Measurements from ENCODE around the gene OXSR1. TPM values are rescaled to one million over a fixed set of nuclear protein-coding genes. Genes with fewer than 3 reads are reported as not detected.
A peak's percentile ranks its signal among the peaks of the same experiment; 100 is the strongest.

The OXSR1 gene
- total and polyA plus RNA-seq, 12 donors, result 13.7 to 38.4 (median 31.2) TPM

DNA sequence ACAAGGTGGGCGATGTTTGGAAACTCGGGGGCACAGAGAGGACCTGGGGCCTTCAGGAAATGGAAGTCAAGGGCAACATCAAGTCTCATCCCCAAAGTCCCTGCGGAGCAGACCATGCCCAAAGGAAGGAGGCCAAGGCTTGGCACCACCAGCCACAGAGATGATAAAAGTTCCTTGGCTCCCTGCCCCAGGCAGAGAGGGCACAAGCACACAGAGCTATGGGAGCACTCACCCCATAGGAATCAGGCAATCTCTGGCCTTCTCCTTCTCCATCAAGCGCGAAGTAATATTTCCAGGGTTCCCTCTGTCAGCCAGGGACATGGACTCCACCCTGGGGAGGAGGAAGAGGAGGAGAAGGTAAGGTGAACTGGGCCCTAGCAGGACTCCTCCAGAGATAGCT lies 36.3 kb upstream of the OXSR1 start:
- Histone ChIP-seq H3K27ac (peak overlapping the region in 7 of 10 donors; percentile 3 to 63 (median 46)), H3K36me3 (peaks cover 0 to 100% (median 77%) of the 10 kb centered on the region in 9 donors), H3K9me3 (no peaks in the 10 kb centered on the region), H3K27me3 (no peaks in the 10 kb centered on the region), H3K4me1 (peaks cover 0 to 53% (median 25%) of the 10 kb centered on the region in 9 donors), H3K4me3 (no peak overlapping the region)
- intact Hi-C loops (cut with DNase I), result loop anchor here in 1 of 10 donors (10.0 kb wide), 1 partner anchor 346 kb away; no protein-coding TSS in a partner anchor
- WGBS, 2 donors, result 78 to 84% methylated on average over 5 of the region's 5 CpGs
- TF ChIP-seq, protein P1, sequence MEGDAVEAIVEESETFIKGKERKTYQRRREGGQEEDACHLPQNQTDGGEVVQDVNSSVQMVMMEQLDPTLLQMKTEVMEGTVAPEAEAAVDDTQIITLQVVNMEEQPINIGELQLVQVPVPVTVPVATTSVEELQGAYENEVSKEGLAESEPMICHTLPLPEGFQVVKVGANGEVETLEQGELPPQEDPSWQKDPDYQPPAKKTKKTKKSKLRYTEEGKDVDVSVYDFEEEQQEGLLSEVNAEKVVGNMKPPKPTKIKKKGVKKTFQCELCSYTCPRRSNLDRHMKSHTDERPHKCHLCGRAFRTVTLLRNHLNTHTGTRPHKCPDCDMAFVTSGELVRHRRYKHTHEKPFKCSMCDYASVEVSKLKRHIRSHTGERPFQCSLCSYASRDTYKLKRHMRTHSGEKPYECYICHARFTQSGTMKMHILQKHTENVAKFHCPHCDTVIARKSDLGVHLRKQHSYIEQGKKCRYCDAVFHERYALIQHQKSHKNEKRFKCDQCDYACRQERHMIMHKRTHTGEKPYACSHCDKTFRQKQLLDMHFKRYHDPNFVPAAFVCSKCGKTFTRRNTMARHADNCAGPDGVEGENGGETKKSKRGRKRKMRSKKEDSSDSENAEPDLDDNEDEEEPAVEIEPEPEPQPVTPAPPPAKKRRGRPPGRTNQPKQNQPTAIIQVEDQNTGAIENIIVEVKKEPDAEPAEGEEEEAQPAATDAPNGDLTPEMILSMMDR (IDR thresholded peaks at IDR 0.05), result no peak
- ATAC-seq (peak in 7 of 8 donors; percentile 9 to 65 (median 57)), DNase-seq (peak in 1 of 2 donors; percentile 30)

DNA sequence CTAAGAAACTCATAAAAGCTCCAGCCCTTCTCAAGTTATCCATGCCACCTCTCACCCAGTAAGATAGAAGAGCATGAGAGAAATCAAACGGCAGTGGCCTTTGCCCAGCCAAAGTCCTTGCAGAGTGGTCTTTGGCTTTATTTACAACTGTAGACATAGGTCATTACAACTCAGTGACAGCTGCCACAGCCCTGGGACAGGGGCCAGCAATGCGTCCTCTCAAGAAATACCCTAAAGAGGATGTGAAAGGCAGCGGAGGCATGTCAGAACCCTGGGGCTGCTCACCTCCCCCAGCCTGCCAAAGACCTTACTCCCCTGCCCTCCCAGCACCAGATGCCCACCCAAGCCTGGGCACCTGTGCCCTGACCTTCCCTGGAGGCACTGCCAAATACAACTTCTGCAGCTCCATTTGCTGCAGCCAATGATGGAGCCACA lies 34.7 kb upstream of the OXSR1 start:
- ATAC-seq, result peak in 6 of 8 donors; percentile 10 to 42 (median 32)
- intact Hi-C loops (cut with DNase I), result loop anchor here in 6 of 10 donors (10.0 kb wide), 4 partner anchors 114 to 354 kb away; partner anchors contain the start of genes ACVR2B (in 2 of the 6) and XYLB (in 2 of the 6)
- TF ChIP-seq, protein P1 (IDR thresholded peaks at IDR 0.05), result no peak
- no peak for DNase-seq
- H3K4me1 ChIP-seq, result peaks cover 0 to 68% (median 39%) of the 10 kb centered on the region in 9 donors
- H3K36me3 ChIP-seq, result peaks cover 0 to 100% (median 76%) of the 10 kb centered on the region in 9 donors
- H3K9me3 ChIP-seq, result no peaks in the 10 kb centered on the region
- H3K27me3 ChIP-seq, result no peaks in the 10 kb centered on the region
- 39 to 58% methylated on average over 3 of the region's 3 CpGs for WGBS, 2 donors
- no peak overlapping the region for H3K4me3 ChIP-seq
- peak overlapping the region in 6 of 10 donors; percentile 15 to 62 (median 42) for H3K27ac ChIP-seq

DNA sequence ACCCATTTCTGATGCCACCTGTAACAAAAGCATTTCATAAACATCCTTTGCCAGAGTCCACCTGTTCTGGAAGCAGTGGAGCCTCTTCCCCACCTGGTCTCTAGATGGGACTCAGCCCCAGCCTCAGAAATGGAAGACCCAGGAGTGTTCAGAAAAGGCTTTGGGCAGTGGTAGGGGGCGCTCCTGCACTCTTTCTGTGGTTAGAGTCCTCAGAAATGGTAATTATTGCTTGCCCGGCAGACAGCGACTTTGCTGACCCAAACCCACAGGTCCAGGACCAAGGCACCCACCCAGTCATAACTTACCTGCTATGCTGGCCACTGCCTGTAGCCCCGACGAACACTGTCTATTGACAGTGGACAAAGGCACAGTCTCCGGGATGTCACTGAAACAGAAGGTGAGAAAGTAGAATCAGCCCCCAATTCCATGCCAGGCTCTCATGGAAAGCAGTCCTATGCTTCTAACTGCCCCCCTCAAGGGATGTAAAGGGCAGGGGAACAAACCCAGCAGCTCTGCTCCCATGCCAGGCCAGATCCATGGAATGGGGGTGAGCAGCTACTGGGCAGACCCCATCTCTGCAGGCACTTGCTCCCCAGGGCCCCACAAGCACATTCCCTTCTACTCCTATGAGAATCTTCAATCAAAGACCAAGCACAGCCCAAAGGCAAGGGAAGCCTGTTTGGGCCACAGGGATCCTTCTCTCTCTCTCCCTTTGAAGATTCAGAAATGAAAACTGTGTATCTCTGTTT lies 33.5 kb upstream of the OXSR1 start:
- TF ChIP-seq, protein P1 (IDR thresholded peaks at IDR 0.05), result peak in 4 of 9 donors; percentile 16 to 42 (median 36)
- Histone ChIP-seq H3K36me3 (peaks cover 0 to 89% (median 64%) of the 10 kb centered on the region in 9 donors), H3K27ac (peak overlapping the region in 3 of 10 donors; percentile 10 to 62 (median 20)), H3K4me3 (no peak overlapping the region), H3K9me3 (no peaks in the 10 kb centered on the region), H3K27me3 (no peaks in the 10 kb centered on the region), H3K4me1 (peaks cover 0 to 75% (median 46%) of the 10 kb centered on the region in 9 donors)
- ATAC-seq, result no peak
- no peak for DNase-seq
- WGBS, 2 donors, result 68 to 71% methylated on average over 6 of the region's 6 CpGs
- intact Hi-C loops (cut with DNase I), result loop anchor here in 6 of 10 donors (10.0 kb wide), 4 partner anchors 113 to 353 kb away; partner anchors contain the start of genes ACVR2B (in 2 of the 6) and XYLB (in 2 of the 6)

DNA sequence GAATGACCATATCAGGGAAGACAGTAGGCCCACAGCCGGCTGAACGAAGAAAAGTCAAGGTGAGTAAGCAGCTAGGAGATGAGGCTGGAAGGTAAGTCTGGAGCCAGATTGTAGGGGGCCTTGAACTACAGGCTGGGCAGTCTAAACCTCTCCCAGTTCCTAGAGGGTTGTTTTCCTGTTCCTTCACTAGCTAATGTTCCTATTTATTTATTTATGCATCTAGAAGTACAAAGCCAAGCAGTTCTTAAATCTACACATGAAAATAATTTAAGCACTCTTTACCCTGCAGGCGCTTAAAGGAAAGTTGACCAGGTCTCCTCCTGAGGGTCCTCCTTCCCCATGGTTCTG lies 32.2 kb upstream of the OXSR1 start:
- no peaks in the 10 kb centered on the region for H3K9me3 ChIP-seq
- TF ChIP-seq, protein P1 (IDR thresholded peaks at IDR 0.05), result no peak
- DNase-seq (no peak), ATAC-seq (no peak)
- H3K4me1 ChIP-seq, result peaks cover 3 to 75% (median 48%) of the 10 kb centered on the region in 9 donors
- H3K27me3 ChIP-seq, result no peaks in the 10 kb centered on the region
- H3K4me3 ChIP-seq, result no peak overlapping the region
- peaks cover 0 to 75% (median 51%) of the 10 kb centered on the region in 9 donors for H3K36me3 ChIP-seq
- intact Hi-C loops (cut with DNase I), result loop anchor here in 6 of 10 donors (10.0 kb wide), 4 partner anchors 112 to 352 kb away; partner anchors contain the start of genes ACVR2B (in 2 of the 6) and XYLB (in 2 of the 6)
- H3K27ac ChIP-seq, result no peak overlapping the region
- 91 to 96% methylated on average over 3 of the region's 3 CpGs for WGBS, 2 donors
